ENCODE measurements around the gene TTN. TPM values are rescaled to one million over a fixed set of nuclear protein-coding genes. Genes with fewer than 3 reads are reported as not detected.

The TTN gene
- total RNA-seq, 1 experiment from 2014 or later = 0.13 TPM

- no peak for DNase-seq (ENCODE audit: low read depth, low spot score)
- H3K27me3 ChIP-seq (ENCODE audit: control insufficient read depth, insufficient read depth, low read length) = no peaks in the 10 kb centered on the region
- no peak for ATAC-seq
- CTCF ChIA-PET = no interaction called here
- in situ Hi-C loops (cut with HindIII; ENCODE audit: low pct_unique_long_range_greater_than_20kb, low sequenced_read_pairs) (no loop called here), intact Hi-C loops (cut with micrococcal nuclease; ENCODE audit: unreplicated experiment) (no loop called here)
- no peaks in the 10 kb centered on the region for H3K36me3 ChIP-seq (ENCODE audit: control insufficient read depth, insufficient read depth, low read length)
- TF ChIP-seq REST (IDR thresholded peaks at IDR 0.05; ENCODE audit: insufficient read depth in 1 of 2, low read depth in 2 of 2, low read length in 1 of 2) (no peak), POLR2AphosphoS5 (IDR thresholded peaks at IDR 0.05; ENCODE audit: low read depth, low read length) (no peak), CTCF (IDR thresholded peaks at IDR 0.05) (no peak), TCF7L2 (IDR thresholded peaks at IDR 0.05; ENCODE audit: low read depth, low read length) (no peak), SIN3A (IDR thresholded peaks at IDR 0.05; ENCODE audit: borderline replicate concordance, insufficient read depth, low read depth, low read length) (no peak)
- H3K4me3 ChIP-seq (ENCODE audit: low read depth in 2 of 2, low read length in 2 of 2) = no peak overlapping the region
- H3K27ac ChIP-seq (ENCODE audit: low read length) = no peak overlapping the region
- H3K4me1 ChIP-seq (ENCODE audit: control insufficient read depth, insufficient read depth, low read length) = no peaks in the 10 kb centered on the region
- no peaks in the 10 kb centered on the region for H3K9me3 ChIP-seq (ENCODE audit: control insufficient read depth, insufficient read depth, low read depth, low read length)
- POLR2A ChIA-PET = no interaction called here
- BruUV-seq (replicated peaks) = no TSS peak
Observed at GRCh38 chr2:178787934-178788333, 19.3 kb downstream of the TTN start.

- H3K4me1 ChIP-seq (ENCODE audit: control insufficient read depth, insufficient read depth, low read length) = no peaks in the 10 kb centered on the region
- ATAC-seq (no peak), DNase-seq (ENCODE audit: low read depth, low spot score) (no peak)
- POLR2A ChIA-PET = no interaction called here
- H3K4me3 ChIP-seq (ENCODE audit: low read depth in 2 of 2, low read length in 2 of 2) = no peak overlapping the region
- intact Hi-C loops (cut with micrococcal nuclease; ENCODE audit: unreplicated experiment) = no loop called here
- in situ Hi-C loops (cut with HindIII; ENCODE audit: low pct_unique_long_range_greater_than_20kb, low sequenced_read_pairs) = no loop called here
- no peaks in the 10 kb centered on the region for H3K36me3 ChIP-seq (ENCODE audit: control insufficient read depth, insufficient read depth, low read length)
- CTCF ChIA-PET = no interaction called here
- BruUV-seq (replicated peaks) = no TSS peak
- no peak overlapping the region for H3K27ac ChIP-seq (ENCODE audit: low read length)
- H3K27me3 ChIP-seq (ENCODE audit: control insufficient read depth, insufficient read depth, low read length) = no peaks in the 10 kb centered on the region
- no peak for TF ChIP-seq REST (IDR thresholded peaks at IDR 0.05; ENCODE audit: insufficient read depth in 1 of 2, low read depth in 2 of 2, low read length in 1 of 2)
- TF ChIP-seq POLR2AphosphoS5 (IDR thresholded peaks at IDR 0.05; ENCODE audit: low read depth, low read length) = no peak
- no peak for TF ChIP-seq TCF7L2 (IDR thresholded peaks at IDR 0.05; ENCODE audit: low read depth, low read length)
- TF ChIP-seq CTCF (IDR thresholded peaks at IDR 0.05) = no peak
- no peak for TF ChIP-seq SIN3A (IDR thresholded peaks at IDR 0.05; ENCODE audit: borderline replicate concordance, insufficient read depth, low read depth, low read length)
- no peaks in the 10 kb centered on the region for H3K9me3 ChIP-seq (ENCODE audit: control insufficient read depth, insufficient read depth, low read depth, low read length)
Observed at GRCh38 chr2:178787155-178787554, 20.1 kb downstream of the TTN start.

Data from Panc1 (cell line).